NCI-H69 (cell line): ENCODE measurements around the gene TTLL11.
"Not testable (repeated sequence)": the region's sequence is repeated elsewhere in the genome, so short reads cannot be mapped to it uniquely, and the experiment has no call there.

Experiments
- DNase-seq: peaks from one replicate; lab custom pipeline; 2025; lab: John Stamatoyannopoulos, UW

The TTLL11 gene

GRCh38 chr9:122004589-122004988 lies 88.5 kb downstream of the TTLL11 start:
- DNase-seq = no peak

- peak; percentile 83 for DNase-seq
Measured at GRCh38 chr9:122001491-122002201, 91.5 kb downstream of the TTLL11 start.

- not testable (repeated sequence) for DNase-seq
Measured at GRCh38 chr9:122000526-122000925, 92.6 kb downstream of the TTLL11 start.

- no peak for DNase-seq
Measured at GRCh38 chr9:121999556-121999955, 93.6 kb downstream of the TTLL11 start.

GRCh38 chr9:121998513-121999049 lies 94.5 kb downstream of the TTLL11 start:
- no peak for DNase-seq

GRCh38 chr9:121997791-121998190 lies 95.3 kb downstream of the TTLL11 start:
- DNase-seq = peak; percentile 10

- no peak for DNase-seq
Measured at GRCh38 chr9:121996783-121997182, 96.3 kb downstream of the TTLL11 start.

GRCh38 chr9:121995997-121996396 lies 97.1 kb downstream of the TTLL11 start:
- no peak for DNase-seq

- DNase-seq = peak; percentile 86
Measured at GRCh38 chr9:121992571-121993212, 100.4 kb downstream of the TTLL11 start.

GRCh38 chr9:121991307-121991661 lies 101.8 kb downstream of the TTLL11 start:
- no peak for DNase-seq

- no peak for DNase-seq
Measured at GRCh38 chr9:121990600-121991306, 102.4 kb downstream of the TTLL11 start.

GRCh38 chr9:121989010-121989409 lies 104.1 kb downstream of the TTLL11 start:
- DNase-seq = peak; percentile 28

GRCh38 chr9:121987314-121987713 lies 105.8 kb downstream of the TTLL11 start:
- no peak for DNase-seq

- no peak for DNase-seq
Measured at GRCh38 chr9:121985792-121986494, 107.2 kb downstream of the TTLL11 start.

- no peak for DNase-seq
Measured at GRCh38 chr9:121984726-121985402, 108.2 kb downstream of the TTLL11 start.

- no peak for DNase-seq
Measured at GRCh38 chr9:121983736-121984135, 109.4 kb downstream of the TTLL11 start.

GRCh38 chr9:121981118-121981883 lies 111.8 kb downstream of the TTLL11 start:
- DNase-seq = no peak

GRCh38 chr9:121980665-121981064 lies 112.4 kb downstream of the TTLL11 start:
- not testable (repeated sequence) for DNase-seq

- no peak for DNase-seq
Measured at GRCh38 chr9:121979736-121980135, 113.4 kb downstream of the TTLL11 start.

- DNase-seq = peak; percentile 11
Measured at GRCh38 chr9:121976751-121977150, 116.4 kb downstream of the TTLL11 start.

GRCh38 chr9:121975801-121976277 lies 117.3 kb downstream of the TTLL11 start:
- DNase-seq = no peak
